GM19238 (cell line): Measurements from ENCODE around the gene TTC33.
"Not testable (repeated sequence)": the region's sequence is repeated elsewhere in the genome, so short reads cannot be mapped to it uniquely, and the experiment has no call there.

ENCODE experiments used
- DNase-seq: peaks from one replicate; pipeline ENCODE4 v3.0.0; 2011; ENCODE audit warnings: low spot score; ENCODE audit not compliant: insufficient read length

The TTC33 gene

GRCh38 chr5:40720069-40720468, 35.7 kb downstream of the TTC33 start:
- DNase-seq: no peak

GRCh38 chr5:40717281-40717680, 38.5 kb downstream of the TTC33 start:
- no peak for DNase-seq

GRCh38 chr5:40716590-40716989, 39.2 kb downstream of the TTC33 start:
- DNase-seq: no peak

- DNase-seq: no peak
Measured at GRCh38 chr5:40716000-40716399, 39.8 kb downstream of the TTC33 start.

GRCh38 chr5:40714001-40714400, 41.8 kb downstream of the TTC33 start:
- DNase-seq: no peak

- not testable (repeated sequence) for DNase-seq
Measured at GRCh38 chr5:40710575-40710974, 45.2 kb downstream of the TTC33 start.

- not testable (repeated sequence) for DNase-seq
Measured at GRCh38 chr5:40705484-40705883, 50.3 kb downstream of the TTC33 start.

GRCh38 chr5:40702027-40702426, 53.7 kb downstream of the TTC33 start:
- not testable (repeated sequence) for DNase-seq

GRCh38 chr5:40700116-40700782, 55.5 kb downstream of the TTC33 start:
- DNase-seq: no peak

GRCh38 chr5:40694433-40694832, 61.3 kb downstream of the TTC33 start:
- DNase-seq: no peak

- no peak for DNase-seq
Measured at GRCh38 chr5:40691894-40692293, 63.9 kb downstream of the TTC33 start.

GRCh38 chr5:40690267-40690666, 65.5 kb downstream of the TTC33 start:
- no peak for DNase-seq

GRCh38 chr5:40689438-40689837, 66.3 kb downstream of the TTC33 start:
- DNase-seq: no peak

GRCh38 chr5:40688996-40689395, 66.8 kb downstream of the TTC33 start:
- no peak for DNase-seq

- DNase-seq: peak; percentile 43
Measured at GRCh38 chr5:40688127-40688761, 67.5 kb downstream of the TTC33 start.

GRCh38 chr5:40687321-40687720, 68.4 kb downstream of the TTC33 start:
- DNase-seq: no peak

GRCh38 chr5:40685976-40686486, 69.7 kb downstream of the TTC33 start:
- no peak for DNase-seq

- no peak for DNase-seq
Measured at GRCh38 chr5:40685193-40685592, 70.6 kb downstream of the TTC33 start.

GRCh38 chr5:40683305-40683704, 72.5 kb downstream of the TTC33 start:
- DNase-seq: no peak

GRCh38 chr5:40682154-40683017, 73.4 kb downstream of the TTC33 start:
- no peak for DNase-seq

- no peak for DNase-seq
Measured at GRCh38 chr5:40681363-40682153, 74.2 kb downstream of the TTC33 start.
